H1 (cell line): Measurements from ENCODE around the gene ECE2.

ENCODE experiments used
- ASH2L ChIP-seq: fragments of 200-600, 300-600 bp; sonication (generic); IDR thresholded peaks from one replicate; pipeline ENCODE4 v1.7.1; 2017; ENCODE audit warnings: low read length
- EZH2 ChIP-seq: fragments of 200-600 bp; sonication (generic); IDR thresholded peaks from 2 replicates; pipeline ENCODE4 v1.7.1; 2012; ENCODE audit warnings: low read depth, mild to moderate bottlenecking, moderate library complexity, low read length, inconsistent platforms; ENCODE audit not compliant: severe bottlenecking
- GABPA ChIP-seq: IDR thresholded peaks from 2 replicates; pipeline ENCODE4 v1.6.1; 2011; ENCODE audit warnings: mild to moderate bottlenecking, low read length, moderate library complexity, borderline replicate concordance; ENCODE audit not compliant: insufficient read depth
- HDAC6 ChIP-seq: IDR thresholded peaks from one replicate; pipeline ENCODE4 v1.7.1; 2012; ENCODE audit warnings: low read depth, mild to moderate bottlenecking, inconsistent platforms, low read length, moderate library complexity
- KDM1A ChIP-seq: fragments of 200-600, 300-600 bp; sonication (generic); IDR thresholded peaks from 2 replicates; pipeline ENCODE4 v1.7.1; 2016; ENCODE audit warnings: mild to moderate bottlenecking, low read length, borderline replicate concordance
- POLR2A ChIP-seq, 2 experiments: IDR thresholded peaks; 1 replicate in 1 of 2; 2 replicates in 1 of 2; pipeline ENCODE4 v1.6.1; 2011; ENCODE audit warnings: low read depth in 2 of 2, low read length in 2 of 2, mild to moderate bottlenecking in 2 of 2; ENCODE audit errors: control extremely low read depth in 1 of 2
- POLR2AphosphoS5 ChIP-seq: IDR thresholded peaks from 2 replicates; pipeline ENCODE4 v1.6.1; 2011; ENCODE audit warnings: low read depth, low read length
- RAD21 ChIP-seq, 2 experiments: IDR thresholded peaks in 1 of 2; conservative IDR thresholded peaks in 1 of 2; 2 replicates each; pipeline ENCODE4 v1.6.1; 2011; ENCODE audit warnings: low read depth in 2 of 2, low read length in 2 of 2, improper control_type of control experiment in 1 of 2, inconsistent platforms in 1 of 2, mild to moderate bottlenecking in 1 of 2, moderate library complexity in 1 of 2
- TBP ChIP-seq: IDR thresholded peaks from 2 replicates; pipeline ENCODE4 v1.6.1; 2011; ENCODE audit warnings: low read depth, low read length, improper control_type of control experiment
- TF ChIP-seq, protein P1 (sequence below), 3 experiments: IDR thresholded peaks; 1 replicate in 2 of 3; 2 replicates in 1 of 3; pipeline versions ENCODE4 v1.5.1 to v1.6.1; 2011; ENCODE audit warnings: low read length in 3 of 3, mild to moderate bottlenecking in 3 of 3, inconsistent platforms in 2 of 3, low read depth in 1 of 3, moderate library complexity in 1 of 3; ENCODE audit not compliant: insufficient read depth in 1 of 3; ENCODE audit errors: control extremely low read depth in 1 of 3
- TF ChIP-seq, protein P2 (sequence below): IDR thresholded peaks from 2 replicates; pipeline ENCODE4 v1.6.1; 2012; ENCODE audit warnings: inconsistent platforms

- TF ChIP-seq HDAC6 (no peak), POLR2AphosphoS5 (no peak), TBP (no peak), POLR2A (IDR thresholded peaks at IDR 0.05; ENCODE audit: control extremely low read depth in 1 of 2, low read depth in 2 of 2, low read length in 2 of 2) (no peak), EZH2 (no peak), KDM1A (no peak), RAD21 (IDR thresholded peaks at IDR 0.05 in 1 of 2, conservative IDR thresholded peaks at IDR 0.05 in 1 of 2; ENCODE audit: low read depth in 2 of 2, low read length in 2 of 2) (no peak), GABPA (no peak), ASH2L (no peak)
- TF ChIP-seq, protein P1, sequence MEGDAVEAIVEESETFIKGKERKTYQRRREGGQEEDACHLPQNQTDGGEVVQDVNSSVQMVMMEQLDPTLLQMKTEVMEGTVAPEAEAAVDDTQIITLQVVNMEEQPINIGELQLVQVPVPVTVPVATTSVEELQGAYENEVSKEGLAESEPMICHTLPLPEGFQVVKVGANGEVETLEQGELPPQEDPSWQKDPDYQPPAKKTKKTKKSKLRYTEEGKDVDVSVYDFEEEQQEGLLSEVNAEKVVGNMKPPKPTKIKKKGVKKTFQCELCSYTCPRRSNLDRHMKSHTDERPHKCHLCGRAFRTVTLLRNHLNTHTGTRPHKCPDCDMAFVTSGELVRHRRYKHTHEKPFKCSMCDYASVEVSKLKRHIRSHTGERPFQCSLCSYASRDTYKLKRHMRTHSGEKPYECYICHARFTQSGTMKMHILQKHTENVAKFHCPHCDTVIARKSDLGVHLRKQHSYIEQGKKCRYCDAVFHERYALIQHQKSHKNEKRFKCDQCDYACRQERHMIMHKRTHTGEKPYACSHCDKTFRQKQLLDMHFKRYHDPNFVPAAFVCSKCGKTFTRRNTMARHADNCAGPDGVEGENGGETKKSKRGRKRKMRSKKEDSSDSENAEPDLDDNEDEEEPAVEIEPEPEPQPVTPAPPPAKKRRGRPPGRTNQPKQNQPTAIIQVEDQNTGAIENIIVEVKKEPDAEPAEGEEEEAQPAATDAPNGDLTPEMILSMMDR (IDR thresholded peaks at IDR 0.05; ENCODE audit: control extremely low read depth in 1 of 3, insufficient read depth in 1 of 3, low read depth in 1 of 3, low read length in 3 of 3), result no peak
- TF ChIP-seq, protein P2, sequence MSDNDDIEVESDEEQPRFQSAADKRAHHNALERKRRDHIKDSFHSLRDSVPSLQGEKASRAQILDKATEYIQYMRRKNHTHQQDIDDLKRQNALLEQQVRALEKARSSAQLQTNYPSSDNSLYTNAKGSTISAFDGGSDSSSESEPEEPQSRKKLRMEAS, result no peak
These were observed 20.8 kb downstream of the ECE2 start for GRCh38 chr3:184296616-184297015.
